KG1 (cell line): ENCODE measurements around the gene ZNF90.
"Not testable (repeated sequence)": the region's sequence is repeated elsewhere in the genome, so short reads cannot be mapped to it uniquely, and the experiment has no call there.

Experiments used
- DNase-seq: peaks from one replicate; lab custom pipeline; 2025; lab: John Stamatoyannopoulos, UW

ZNF90 gene

GRCh38 chr19:20103091-20103740, 25.4 kb downstream of the ZNF90 start:
- DNase-seq: no peak

- DNase-seq: no peak
Observed at GRCh38 chr19:20107301-20107700, 29.5 kb downstream of the ZNF90 start.

- not testable (repeated sequence) for DNase-seq
Observed at GRCh38 chr19:20118064-20118839, 40.5 kb downstream of the ZNF90 start.

- DNase-seq: no peak
Observed at GRCh38 chr19:20124879-20125278, 47.1 kb downstream of the ZNF90 start.

- DNase-seq: not testable (repeated sequence)
Observed at GRCh38 chr19:20132933-20133332, 55.1 kb downstream of the ZNF90 start.

- DNase-seq: not testable (repeated sequence)
Observed at GRCh38 chr19:20137714-20138113, 59.9 kb downstream of the ZNF90 start.

GRCh38 chr19:20151617-20152145, 73.9 kb downstream of the ZNF90 start:
- DNase-seq: no peak

- DNase-seq: not testable (repeated sequence)
Observed at GRCh38 chr19:20152506-20152905, 74.7 kb downstream of the ZNF90 start.

- DNase-seq: no peak
Observed at GRCh38 chr19:20153281-20153680, 75.5 kb downstream of the ZNF90 start.

GRCh38 chr19:20154636-20155035, 76.8 kb downstream of the ZNF90 start:
- DNase-seq: no peak

- DNase-seq: peak; percentile 79
Observed at GRCh38 chr19:20162821-20163220, 85.0 kb downstream of the ZNF90 start.

- no peak for DNase-seq
Observed at GRCh38 chr19:20164456-20164855, 86.7 kb downstream of the ZNF90 start.

- no peak for DNase-seq
Observed at GRCh38 chr19:20165971-20166592, 88.3 kb downstream of the ZNF90 start.

GRCh38 chr19:20167020-20167644, 89.3 kb downstream of the ZNF90 start, which contains the start of gene ZNF486:
TSS of gene ZNF486 (plus strand) at chr19:20167214. CDS start at chr19:20167331, 117 bp downstream.
- DNase-seq: peak; percentile 93

GRCh38 chr19:20167651-20168122, 89.9 kb downstream of the ZNF90 start:
- DNase-seq: no peak
